HEK293 (cell line): ENCODE results near the gene RNF166.

Experiments
- GLI2 ChIP-seq: fragments of 450-650 bp; formaldehyde crosslinking; IDR thresholded peaks from 2 replicates; pipeline ENCODE4; 2017; ENCODE audit warnings: missing biosample characterization, missing genetic modification characterization, low read depth, borderline replicate concordance
- TF ChIP-seq, protein P1 (sequence below): fragments of 450-650 bp; formaldehyde crosslinking; IDR thresholded peaks from 2 replicates; pipeline ENCODE4 v1.5.1; 2016; ENCODE audit warnings: missing biosample characterization, missing genetic modification characterization

DNA sequence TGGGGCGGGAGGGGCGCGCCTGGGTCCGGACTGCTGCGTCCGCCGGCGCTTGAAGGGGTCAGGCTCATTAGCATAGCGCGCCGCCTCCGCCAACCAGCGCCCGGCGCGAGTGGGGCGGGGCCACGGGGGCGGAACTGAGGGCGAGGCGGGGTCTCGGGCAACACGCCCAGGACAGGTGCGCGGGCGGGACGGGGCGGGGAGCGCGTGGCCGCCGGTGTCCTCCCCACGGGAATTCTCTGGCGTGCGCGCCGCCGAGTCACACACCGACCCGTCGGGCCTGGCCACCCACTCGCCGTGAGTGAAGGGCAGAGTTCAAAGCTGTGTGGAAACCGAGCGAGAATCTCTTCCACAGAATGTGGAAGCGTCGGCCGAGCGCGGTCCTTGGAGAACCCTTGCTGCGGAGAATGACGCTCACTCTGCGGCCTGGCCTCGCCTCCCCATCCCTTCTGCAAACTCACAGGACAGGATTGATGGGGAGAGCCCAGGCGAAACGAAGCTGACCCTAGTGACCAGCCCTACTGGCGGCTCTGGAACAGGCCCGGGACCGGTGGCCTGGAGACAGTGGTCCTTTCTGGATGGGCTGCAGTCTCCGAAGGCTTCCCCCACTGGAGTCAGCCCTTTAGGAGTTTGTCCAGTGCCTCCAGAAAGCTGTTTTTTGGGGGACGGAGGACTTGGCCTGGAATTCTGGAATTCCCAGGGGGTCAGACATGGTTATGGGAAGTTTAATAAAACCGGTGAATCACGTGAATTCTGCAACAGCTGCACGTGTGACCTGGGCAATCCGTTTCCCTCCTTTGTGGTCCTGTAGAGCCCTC lies 19.6 kb downstream of the RNF166 start, which contains the start of gene SNAI3:
- TF ChIP-seq GLI2: no peak
- TF ChIP-seq, protein P1, sequence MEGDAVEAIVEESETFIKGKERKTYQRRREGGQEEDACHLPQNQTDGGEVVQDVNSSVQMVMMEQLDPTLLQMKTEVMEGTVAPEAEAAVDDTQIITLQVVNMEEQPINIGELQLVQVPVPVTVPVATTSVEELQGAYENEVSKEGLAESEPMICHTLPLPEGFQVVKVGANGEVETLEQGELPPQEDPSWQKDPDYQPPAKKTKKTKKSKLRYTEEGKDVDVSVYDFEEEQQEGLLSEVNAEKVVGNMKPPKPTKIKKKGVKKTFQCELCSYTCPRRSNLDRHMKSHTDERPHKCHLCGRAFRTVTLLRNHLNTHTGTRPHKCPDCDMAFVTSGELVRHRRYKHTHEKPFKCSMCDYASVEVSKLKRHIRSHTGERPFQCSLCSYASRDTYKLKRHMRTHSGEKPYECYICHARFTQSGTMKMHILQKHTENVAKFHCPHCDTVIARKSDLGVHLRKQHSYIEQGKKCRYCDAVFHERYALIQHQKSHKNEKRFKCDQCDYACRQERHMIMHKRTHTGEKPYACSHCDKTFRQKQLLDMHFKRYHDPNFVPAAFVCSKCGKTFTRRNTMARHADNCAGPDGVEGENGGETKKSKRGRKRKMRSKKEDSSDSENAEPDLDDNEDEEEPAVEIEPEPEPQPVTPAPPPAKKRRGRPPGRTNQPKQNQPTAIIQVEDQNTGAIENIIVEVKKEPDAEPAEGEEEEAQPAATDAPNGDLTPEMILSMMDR (tag by site-specific recombination): no peak
